PC-3 (cell line): ENCODE results near the gene TSEN15.

Experiments used
- EZH2 ChIP-seq: fragments of 300-600 bp; sonication (generic); IDR thresholded peaks from one replicate; pipeline ENCODE4 v1.6.1; 2017; ENCODE audit warnings: antibody characterized with exemption, mild to moderate bottlenecking, low read length; ENCODE audit not compliant: unreplicated experiment
- TF ChIP-seq, protein P1 (sequence below): fragments of 300-600 bp; sonication (generic); conservative IDR thresholded peaks from 2 replicates; pipeline ENCODE4 v1.5.1; 2017; ENCODE audit warnings: antibody characterized with exemption, low read depth, mild to moderate bottlenecking, low read length

DNA sequence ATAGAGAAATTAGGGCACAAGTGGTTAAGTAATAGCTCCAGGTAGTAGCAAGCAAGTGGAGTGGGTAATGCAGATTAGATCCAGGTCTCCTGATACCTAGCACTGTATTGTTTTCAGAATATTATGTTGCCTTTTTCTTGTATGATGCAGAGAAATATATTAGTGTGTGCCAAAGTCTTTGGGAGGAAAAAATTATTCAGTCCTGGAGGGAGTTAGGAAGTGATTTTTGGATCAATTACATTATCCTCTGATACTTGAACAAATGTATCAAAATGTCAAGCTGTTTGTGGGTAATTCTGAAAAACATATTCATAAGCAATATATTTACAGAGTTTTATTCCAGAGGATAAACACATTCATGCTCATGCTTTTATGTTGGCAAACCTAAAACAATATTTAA lies 28.8 kb downstream of the TSEN15 start:
- TF ChIP-seq, protein P1, sequence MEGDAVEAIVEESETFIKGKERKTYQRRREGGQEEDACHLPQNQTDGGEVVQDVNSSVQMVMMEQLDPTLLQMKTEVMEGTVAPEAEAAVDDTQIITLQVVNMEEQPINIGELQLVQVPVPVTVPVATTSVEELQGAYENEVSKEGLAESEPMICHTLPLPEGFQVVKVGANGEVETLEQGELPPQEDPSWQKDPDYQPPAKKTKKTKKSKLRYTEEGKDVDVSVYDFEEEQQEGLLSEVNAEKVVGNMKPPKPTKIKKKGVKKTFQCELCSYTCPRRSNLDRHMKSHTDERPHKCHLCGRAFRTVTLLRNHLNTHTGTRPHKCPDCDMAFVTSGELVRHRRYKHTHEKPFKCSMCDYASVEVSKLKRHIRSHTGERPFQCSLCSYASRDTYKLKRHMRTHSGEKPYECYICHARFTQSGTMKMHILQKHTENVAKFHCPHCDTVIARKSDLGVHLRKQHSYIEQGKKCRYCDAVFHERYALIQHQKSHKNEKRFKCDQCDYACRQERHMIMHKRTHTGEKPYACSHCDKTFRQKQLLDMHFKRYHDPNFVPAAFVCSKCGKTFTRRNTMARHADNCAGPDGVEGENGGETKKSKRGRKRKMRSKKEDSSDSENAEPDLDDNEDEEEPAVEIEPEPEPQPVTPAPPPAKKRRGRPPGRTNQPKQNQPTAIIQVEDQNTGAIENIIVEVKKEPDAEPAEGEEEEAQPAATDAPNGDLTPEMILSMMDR, result no peak
- no peak for TF ChIP-seq EZH2
